HK-2 (cell line): Measurements from ENCODE around the gene TTC3.
A peak's percentile ranks its signal among the peaks of the same experiment; 100 is the strongest.
"Not testable (repeated sequence)": the region's sequence is repeated elsewhere in the genome, so short reads cannot be mapped to it uniquely, and the experiment has no call there.

ENCODE experiments used
- DNase-seq: peaks from one replicate; pipeline ENCODE4 v3.0.0-alpha.2; 2018; ENCODE audit not compliant: unreplicated experiment

The TTC3 gene

GRCh38 chr21:37196847-37197246 is 123.8 kb downstream of the TTC3 start:
- DNase-seq: no peak

- DNase-seq: no peak
Measured at GRCh38 chr21:37197746-37198145, 124.7 kb downstream of the TTC3 start.

- DNase-seq: no peak
Measured at GRCh38 chr21:37199057-37199924, 126.2 kb downstream of the TTC3 start.

- no peak for DNase-seq
Measured at GRCh38 chr21:37200641-37201480, 127.8 kb downstream of the TTC3 start.

- DNase-seq: no peak
Measured at GRCh38 chr21:37202221-37203110, 129.4 kb downstream of the TTC3 start.

GRCh38 chr21:37204580-37204979 is 131.5 kb downstream of the TTC3 start:
- no peak for DNase-seq

- DNase-seq: no peak
Measured at GRCh38 chr21:37206496-37206895, 133.4 kb downstream of the TTC3 start.

GRCh38 chr21:37207441-37208009 is 134.5 kb downstream of the TTC3 start:
- DNase-seq: peak; percentile 28

- peak; percentile 16 for DNase-seq
Measured at GRCh38 chr21:37208056-37208721, 135.1 kb downstream of the TTC3 start.

- DNase-seq: peak; percentile 60
Measured at GRCh38 chr21:37208741-37209225, 135.7 kb downstream of the TTC3 start.

GRCh38 chr21:37210130-37210529 is 137.1 kb downstream of the TTC3 start:
- no peak for DNase-seq

- no peak for DNase-seq
Measured at GRCh38 chr21:37210799-37211198, 137.7 kb downstream of the TTC3 start.

- no peak for DNase-seq
Measured at GRCh38 chr21:37214952-37215351, 141.9 kb downstream of the TTC3 start.

- no peak for DNase-seq
Measured at GRCh38 chr21:37219761-37220432, 146.8 kb downstream of the TTC3 start.

- no peak for DNase-seq
Measured at GRCh38 chr21:37220433-37220980, 147.5 kb downstream of the TTC3 start.

- peak; percentile 91 for DNase-seq
Measured at GRCh38 chr21:37220981-37221664, 148.1 kb downstream of the TTC3 start.

- not testable (repeated sequence) for DNase-seq
Measured at GRCh38 chr21:37222248-37222647, 149.2 kb downstream of the TTC3 start.

GRCh38 chr21:37223804-37224345 is 150.8 kb downstream of the TTC3 start:
- no peak for DNase-seq
